G401.6 (cell line): ENCODE data around the gene UNKL.

Experiments used
- FAIRE-seq: peaks from 2 replicates; lab custom pipeline; 2012; peaks lifted over from hg19 to GRCh38; lab: Jason Lieb, UNC

Gene UNKL, protein sequence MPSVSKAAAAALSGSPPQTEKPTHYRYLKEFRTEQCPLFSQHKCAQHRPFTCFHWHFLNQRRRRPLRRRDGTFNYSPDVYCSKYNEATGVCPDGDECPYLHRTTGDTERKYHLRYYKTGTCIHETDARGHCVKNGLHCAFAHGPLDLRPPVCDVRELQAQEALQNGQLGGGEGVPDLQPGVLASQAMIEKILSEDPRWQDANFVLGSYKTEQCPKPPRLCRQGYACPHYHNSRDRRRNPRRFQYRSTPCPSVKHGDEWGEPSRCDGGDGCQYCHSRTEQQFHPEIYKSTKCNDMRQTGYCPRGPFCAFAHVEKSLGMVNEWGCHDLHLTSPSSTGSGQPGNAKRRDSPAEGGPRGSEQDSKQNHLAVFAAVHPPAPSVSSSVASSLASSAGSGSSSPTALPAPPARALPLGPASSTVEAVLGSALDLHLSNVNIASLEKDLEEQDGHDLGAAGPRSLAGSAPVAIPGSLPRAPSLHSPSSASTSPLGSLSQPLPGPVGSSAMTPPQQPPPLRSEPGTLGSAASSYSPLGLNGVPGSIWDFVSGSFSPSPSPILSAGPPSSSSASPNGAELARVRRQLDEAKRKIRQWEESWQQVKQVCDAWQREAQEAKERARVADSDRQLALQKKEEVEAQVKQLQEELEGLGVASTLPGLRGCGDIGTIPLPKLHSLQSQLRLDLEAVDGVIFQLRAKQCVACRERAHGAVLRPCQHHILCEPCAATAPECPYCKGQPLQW

DNA sequence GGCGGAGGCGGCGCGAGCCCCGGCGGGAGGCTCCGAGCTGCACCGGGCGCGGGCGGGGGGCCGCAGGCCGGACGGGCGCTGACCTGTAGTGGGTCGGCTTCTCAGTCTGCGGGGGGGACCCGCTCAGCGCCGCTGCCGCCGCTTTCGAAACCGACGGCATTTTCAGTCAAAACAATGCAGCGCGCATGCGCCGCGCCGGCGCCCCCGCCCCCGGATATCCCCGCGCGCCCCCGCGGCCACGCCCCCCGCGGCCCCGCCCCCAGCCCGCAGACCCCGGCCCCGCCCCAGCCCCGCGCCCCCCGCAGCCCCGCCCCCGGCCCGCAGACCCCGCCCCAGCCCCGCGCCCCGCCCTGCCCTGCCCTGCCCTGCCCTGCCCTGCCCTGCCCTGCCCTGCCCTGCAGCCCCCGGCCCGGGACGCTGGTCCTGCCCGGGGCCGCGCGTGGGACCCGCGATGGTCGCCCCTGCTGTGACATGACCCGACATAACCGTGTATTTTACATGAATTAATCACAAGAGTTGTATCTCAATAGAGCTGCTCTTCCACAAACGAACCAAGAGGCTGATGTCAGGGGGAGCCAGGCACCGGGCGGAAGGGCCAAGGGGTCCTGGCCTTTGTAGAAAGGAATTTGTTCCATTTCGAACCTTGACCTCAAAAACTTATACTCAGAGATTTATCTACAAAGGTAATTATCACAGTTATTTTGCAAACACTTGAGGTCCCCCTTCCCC lies at the start of gene UNKL:
UNKL (minus strand) TSS at position 173 of the 729 bp plus-strand sequence; CDS start at position 160, 13 bp downstream.
- no peak for FAIRE-seq

DNA sequence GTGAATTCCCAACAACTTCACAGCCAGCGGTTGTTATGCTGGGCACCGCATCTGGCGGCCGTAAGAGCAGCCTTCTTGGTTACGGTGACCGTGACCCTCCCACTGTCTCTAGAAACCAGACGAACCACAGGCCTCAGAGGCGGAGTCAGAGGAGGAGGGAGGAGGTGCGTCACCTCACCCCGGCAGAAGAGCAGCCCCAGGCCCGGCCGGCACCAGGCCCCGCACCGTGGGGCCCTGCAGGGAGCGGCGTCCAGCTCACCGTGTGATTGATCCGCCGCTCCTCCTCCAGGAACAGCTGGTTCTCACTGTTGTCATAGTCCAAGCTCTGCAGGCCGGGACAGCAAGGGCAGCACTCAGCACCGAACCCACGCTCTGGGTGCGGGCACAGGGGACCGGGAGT lies 46.6 kb upstream of the UNKL start:
- no peak for FAIRE-seq

DNA sequence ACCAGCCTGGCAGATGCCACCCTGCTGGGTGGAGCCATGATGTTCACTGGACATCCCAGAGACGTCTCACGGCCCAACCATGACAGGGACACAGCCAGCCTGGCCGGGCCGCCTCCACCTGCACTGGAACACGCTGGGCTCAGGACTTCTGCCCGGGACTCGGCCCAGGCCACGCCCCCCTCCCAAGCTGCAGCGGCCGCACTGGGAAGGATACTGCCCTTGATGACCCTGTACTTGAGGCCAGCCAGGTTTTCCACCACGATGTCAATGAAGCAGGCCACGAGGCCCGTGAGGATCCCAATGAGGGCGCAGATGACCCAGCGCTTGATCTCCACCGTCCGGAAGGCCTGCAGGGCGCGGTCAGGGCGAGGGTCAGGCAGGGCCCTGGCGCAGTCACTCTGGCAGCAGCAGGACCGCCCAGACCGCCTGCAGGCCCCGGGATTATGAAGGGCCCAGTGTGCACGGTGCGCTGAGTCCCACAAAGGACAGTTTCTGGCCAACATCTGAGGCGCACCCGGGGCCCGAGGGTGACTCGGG lies 46.2 kb upstream of the UNKL start:
- FAIRE-seq = no peak

DNA sequence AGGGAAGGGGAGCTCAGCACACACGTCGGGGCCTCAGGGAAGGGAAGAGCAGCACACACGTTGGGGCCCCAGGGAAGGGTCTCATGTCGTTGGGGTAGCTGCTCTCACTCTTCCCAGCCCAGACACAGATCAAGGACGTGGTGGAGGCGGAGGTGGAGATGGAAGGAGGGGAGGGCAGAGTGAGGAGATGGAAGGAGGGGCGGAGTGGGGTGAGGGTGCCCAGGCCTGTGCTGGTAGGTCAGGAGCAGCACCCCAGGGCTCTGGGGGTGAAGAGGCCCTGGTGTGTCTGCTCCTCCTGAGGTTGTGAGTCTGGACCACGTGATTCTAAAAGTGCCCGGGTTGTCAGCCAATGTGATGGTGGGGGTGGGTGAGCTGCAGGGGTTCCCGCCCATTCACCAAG lies 45.5 kb upstream of the UNKL start:
- no peak for FAIRE-seq

DNA sequence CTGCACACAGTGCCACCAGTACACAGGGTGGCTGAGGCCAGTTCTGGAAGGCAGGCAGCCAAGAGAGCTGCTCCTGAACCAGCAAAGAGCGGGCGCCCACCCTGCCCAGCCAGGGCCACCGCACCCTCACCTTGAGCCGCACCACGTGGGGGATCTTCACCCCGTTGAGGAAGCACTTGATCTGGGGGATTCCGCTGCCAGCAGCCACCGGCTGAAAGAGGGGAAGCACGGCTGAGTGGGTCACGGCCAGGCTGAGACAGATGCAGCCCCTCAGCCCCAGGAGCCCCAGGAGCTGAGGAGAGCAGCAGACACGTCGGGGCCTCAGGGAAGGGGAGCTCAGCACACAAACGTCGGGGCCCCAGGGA lies 44.5 kb upstream of the UNKL start:
- no peak for FAIRE-seq

DNA sequence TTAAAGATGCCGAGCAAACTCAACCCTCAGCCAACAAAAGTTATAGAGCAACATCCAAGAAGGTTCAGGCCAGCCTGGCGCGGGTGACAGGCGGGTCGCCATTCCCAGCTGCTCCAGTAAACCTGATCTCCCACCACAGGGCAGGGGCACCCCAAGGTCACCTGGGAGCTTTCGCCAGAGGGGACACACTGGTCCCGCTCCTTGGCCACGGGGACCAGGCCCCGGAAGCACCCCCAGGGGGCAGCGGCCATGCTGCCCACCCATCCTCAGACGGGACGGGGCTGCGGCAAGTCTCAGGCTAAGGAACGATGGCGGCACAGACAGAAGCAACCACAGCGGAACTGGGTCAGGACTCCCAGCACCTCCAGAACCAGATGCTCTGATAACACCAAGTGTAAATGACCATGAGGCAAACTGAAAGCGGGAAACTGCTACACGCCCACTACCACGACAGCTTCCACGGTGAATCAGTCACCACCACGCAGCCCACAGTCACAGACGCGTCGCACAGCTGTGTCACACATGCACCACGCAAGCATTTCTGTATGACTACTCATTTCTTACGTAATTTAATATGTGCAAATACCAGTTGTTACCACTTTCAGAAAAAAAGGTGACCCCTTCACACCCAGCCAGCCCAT lies 44.0 kb upstream of the UNKL start:
- no peak for FAIRE-seq

DNA sequence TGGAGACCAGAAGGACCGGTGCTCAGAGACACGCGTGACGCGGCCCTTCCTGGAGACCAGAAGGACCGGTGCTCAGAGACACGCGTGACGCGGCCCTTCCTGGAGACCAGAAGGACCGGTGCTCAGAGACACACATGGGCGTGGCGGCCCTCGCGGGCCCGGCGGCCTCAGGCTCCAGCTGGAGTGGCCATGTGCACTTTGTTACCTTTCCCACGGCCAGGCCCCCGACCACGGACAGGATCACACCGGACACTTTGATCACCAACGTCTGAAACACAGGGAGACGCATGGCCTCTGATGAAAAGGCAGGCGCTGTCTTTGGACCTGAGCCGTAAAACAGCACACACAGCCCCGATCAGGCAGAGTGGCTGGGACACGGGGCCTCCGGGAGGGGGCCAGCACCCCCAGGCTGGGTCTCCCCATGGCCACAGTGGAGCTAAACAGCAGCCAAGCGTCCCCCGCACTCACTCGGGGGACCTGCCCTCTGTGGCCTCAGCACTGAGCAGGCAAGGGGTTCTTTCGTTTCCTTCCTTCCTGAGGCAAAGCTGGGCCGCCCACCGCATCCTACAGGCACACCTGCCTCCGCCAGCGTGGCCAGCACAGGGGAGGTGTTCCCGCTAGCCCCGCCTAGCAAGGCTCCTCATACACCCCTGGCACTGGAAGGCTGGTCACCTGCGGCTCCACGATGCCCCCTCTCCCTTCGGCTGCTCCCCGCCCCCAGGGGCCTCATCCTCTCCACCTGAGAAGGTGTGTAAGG lies 43.2 kb upstream of the UNKL start:
- FAIRE-seq = no peak

DNA sequence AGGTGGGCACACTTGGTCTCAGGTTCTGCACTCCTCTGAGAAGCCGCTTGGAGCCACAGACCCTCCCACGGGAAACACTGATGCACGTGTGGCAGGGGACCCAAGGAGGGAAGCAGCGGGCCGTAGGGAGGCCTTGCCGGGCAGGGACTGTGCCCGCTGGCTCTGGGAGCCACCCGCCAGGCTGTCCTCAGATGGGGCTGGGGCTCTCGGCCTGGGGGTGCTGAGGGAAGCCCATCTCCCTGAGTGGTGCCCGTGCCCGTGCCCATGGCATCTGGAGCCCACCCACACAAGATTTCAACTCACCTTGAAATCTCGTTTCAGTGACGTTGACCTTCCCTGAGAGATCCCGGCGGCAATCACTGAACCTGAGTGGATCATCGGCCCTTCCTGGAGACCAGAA lies 42.4 kb upstream of the UNKL start:
- no peak for FAIRE-seq

DNA sequence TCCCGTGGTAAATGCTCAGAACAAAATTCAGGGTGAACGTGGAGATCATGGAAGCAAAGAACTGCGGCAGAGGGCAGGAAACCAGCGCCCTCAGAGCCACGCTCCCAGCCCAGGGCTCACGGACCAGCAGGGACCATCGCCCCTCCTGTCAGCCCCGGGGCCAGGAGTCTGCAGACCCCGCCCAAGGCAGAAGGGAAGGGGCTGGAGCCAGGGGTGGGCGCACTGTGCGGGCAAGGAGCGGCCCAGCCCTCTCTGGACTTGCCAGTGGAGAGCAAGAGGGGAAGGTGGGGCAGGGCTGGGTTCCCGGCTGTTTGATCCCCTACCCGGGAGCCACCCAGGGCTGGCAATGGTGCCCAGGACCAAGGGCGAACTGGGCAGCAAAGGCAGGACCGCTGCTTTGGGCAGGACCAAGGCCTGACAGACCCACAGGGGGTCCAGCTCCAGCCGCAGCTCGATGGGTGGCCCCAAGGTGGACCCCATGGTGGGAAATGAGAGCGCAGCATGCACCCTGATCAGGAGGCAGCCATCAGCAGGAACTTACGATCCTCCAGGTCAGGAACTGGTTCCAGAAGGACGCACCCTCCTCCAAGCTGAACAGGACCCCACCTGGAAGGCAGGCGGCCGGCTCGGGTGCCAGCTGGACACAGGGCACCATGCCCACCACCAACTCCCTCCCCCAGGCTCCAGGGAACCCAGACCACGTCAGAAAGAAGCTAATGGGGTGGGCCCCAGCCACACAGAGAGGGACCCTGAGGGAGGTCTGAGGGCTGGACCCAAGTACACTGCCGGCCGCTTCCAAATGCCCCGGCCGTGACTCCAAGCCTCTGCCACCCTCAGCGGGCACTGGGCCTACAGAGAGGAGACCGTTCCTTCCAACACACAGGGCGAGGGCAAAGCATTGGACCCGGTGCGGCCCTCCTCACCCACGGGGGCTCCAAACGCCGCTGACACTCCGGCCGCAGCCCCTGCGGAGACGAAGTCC lies 41.0 kb upstream of the UNKL start:
- no peak for FAIRE-seq

DNA sequence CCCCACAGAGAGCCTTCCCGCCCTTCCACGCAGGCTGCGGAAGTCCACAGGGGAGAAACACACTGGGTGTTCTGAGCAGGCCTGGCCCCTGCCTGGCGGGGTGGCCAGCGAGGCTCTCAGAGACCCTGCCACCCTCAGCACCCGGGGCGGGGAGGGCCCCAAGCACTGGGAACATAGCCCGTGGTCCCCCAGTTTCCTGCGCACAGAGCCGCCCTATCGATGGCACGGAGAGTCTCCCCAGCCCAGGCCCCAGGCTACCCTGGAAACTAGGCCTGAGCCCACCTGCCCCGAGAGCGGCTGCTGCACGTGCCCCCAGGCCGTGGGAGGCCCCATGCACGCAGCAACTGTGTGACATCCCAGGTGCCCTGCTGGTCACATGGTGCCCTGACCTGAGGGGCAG lies 40.1 kb upstream of the UNKL start:
- no peak for FAIRE-seq

DNA sequence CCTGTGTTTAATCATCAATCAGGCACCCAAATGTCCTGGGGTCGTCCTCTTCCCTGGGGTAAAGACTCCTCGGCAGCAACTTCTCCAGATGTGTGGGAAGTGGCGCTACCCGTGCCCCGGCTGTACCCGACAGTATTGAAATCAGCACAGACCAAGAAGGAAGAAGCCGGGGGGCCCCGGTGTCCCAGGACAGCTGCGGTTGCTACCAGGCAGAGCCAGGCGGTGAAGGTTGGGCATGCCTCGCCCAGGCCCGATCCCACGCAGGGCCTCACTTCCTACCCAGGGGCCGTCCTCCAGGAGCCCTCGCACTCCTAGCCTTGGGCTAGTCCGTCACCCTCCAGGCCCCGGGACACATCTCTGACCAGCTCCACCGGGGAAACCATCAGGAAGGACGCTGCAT lies 38.8 kb upstream of the UNKL start:
- FAIRE-seq = no peak

DNA sequence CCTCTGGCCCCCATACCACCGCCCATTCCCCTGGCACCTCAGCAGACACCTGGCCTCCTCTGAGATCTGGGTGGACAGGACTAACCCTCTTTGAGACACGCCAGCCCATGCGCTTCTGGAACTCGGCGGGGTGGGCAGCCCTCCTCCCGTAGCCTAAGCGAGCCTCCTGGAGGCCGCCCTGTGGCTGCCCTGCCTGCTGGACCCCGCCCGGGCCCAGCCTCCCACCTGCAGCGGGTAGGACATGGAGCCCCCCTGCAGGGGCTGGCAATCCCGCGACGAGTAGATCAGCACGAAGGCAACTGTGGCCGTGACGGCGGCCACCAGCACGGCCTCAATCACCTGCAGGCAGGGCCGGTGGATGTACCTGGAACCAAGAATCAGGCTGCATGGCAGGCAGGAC lies 38.0 kb upstream of the UNKL start:
- FAIRE-seq = no peak

DNA sequence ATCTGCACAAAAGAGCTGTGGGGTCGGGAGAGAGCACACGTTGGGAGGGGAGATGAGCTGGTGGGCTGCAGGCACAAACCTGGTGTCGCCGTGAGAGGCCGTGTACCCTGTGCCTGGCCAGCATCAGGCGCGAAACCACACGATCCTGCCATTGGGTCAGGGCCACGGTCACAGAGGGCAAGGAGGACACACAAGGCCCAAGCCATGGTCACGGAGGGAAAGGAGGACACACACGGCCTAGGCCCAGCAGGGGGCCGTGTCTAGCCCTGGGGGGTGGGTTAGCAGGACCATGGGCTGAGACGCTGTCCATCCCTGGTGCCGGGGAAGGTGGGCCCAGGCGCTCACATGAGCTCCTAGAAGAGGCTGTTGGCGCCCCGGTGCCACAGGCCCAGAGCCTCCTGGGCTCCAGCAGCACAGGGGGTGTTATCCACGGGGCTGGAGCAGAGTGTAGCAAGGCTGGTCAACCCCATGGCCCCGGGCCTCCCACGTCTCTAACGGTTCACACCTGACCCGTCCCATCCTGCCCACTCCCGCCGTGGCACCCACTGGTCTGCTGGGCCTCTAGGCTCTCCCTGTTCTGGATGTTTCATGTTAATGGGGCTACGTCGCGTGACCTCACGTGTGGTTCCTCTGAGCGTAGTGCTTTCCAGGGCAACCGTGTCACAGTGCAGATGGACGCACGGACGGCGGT lies 37.3 kb upstream of the UNKL start:
- FAIRE-seq = no peak

DNA sequence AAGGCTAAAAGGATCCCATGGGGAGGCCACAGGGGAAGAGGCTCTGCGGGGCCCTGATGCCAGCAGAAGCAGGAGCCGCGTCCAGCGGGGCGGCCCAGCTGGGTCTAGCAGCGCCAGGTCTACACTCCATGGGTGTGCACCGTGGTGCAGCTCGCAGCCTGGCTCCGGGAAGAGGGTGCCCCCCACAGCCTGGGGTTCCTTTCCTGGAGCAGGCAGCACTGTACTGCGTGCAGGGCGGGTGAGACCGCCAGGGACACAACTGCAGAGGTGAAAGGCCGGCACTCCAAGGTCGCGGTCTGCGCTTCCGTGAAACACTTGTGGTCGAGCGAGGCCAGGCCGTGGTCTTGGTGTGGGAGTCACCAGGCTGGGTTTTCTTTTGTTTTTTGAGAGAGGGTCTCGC lies 36.3 kb upstream of the UNKL start:
- FAIRE-seq = no peak

DNA sequence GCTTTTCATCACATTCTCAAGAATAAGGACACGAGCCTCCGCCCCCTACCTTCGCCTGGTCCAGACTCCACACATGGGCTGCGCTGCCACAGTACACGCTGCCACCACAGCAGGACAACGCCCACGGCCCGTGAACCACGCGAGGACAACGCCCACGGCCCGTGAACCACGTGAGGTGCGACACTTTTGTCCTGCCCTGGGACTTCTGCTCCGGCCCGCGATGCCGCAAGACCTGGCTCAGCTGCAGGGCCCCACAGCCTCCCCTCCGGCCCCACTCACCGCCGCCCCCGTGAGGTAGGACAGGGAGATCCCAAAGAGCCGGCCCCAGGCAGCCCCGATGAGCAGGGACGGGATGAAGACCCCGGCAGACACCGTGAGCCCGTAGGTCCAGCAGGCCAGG lies 35.7 kb upstream of the UNKL start:
- FAIRE-seq = no peak

DNA sequence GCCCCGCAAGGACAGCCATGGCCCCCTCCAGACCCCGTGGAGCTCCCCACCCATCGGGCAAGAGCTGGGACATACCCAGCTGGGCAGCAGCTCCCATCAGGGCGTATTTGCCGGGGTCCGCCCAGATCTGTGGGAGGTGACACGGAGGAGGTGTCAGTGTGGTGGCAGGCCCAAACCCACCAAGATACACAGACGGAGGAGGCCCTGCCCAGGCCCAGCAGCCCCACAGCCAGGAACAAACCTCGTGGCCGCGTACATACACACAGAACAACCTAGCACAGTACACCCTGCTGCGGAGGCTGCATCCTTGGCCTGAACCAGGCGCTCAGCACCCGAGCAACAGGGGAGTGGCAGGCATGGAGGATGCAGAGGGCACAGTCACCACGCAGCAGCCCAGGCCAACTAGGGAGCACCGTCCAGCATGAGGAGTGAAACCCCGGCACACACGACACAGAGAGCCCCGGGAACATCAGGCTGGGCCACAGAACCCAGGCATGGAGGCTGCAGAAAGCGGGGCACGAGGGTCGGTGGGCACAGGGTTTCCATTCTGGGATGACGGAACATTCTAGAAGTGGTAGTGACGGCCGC lies 34.8 kb upstream of the UNKL start:
- FAIRE-seq = no peak

DNA sequence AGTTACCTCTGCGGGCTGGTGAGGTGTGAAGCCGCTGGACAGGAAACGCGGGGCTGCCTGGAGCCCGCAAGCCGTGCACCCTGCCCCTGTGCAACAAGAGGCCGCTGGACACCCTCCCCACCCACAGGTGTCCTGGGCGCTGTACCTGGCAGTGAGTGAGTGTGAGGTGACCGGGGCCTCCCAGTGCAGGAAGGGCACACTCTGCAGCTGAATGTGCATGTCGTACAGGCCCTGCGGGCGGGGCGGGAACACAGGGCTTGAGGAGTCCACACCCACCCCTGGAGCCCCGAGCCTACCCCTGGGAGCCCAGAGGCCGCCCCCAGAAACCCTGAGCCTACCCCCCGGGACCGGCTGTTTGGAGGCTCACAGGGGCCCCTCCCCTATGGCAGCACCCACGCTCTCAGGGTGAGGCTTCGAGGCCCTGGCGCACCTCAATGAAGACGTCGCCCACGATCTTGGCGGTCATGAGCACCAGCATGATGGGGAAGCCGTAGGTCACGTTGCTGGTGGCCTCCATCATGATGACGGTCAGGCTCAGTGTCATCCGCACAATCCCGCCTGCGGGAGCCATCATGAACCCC lies 34.1 kb upstream of the UNKL start:
- no peak for FAIRE-seq

DNA sequence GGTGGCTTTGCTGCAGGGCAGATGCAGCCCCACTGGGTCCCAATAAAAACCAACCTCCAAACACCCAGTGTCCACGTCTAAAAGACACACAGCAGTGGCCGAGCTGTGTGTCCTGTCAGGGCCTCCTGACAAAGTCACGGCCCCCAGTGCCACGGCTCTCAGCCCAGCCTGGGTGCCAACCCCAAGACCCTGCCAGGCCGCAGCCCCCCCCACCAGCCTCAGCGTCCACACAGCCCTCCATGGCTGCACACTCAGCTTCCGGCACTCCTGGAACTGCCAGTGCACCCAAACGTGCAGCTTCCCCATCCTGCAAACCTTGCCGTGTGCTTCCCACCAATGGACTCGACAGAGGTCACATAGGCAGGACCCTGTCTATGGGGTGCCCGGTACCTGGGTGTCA lies 33.5 kb upstream of the UNKL start:
- no peak for FAIRE-seq
